HepG2 (cell line): ENCODE data around the gene MRPL20. TPM values are rescaled to one million over a fixed set of nuclear protein-coding genes. Genes with fewer than 3 reads are reported as not detected.

Experiments used
- AKAP8 ChIP-seq: sonication (generic); formaldehyde crosslinking; IDR thresholded peaks from 2 replicates; pipeline ENCODE4 v1.5.1; 2020; ENCODE audit warnings: mild to moderate bottlenecking, missing genetic modification reagents
- ATRX ChIP-seq: sonication (generic); formaldehyde crosslinking; IDR thresholded peaks from 2 replicates; pipeline ENCODE4 v1.4.0; 2020; ENCODE audit warnings: missing genetic modification reagents, borderline replicate concordance
- BRD4 ChIP-seq: sonication (generic); formaldehyde crosslinking; IDR thresholded peaks from 2 replicates; pipeline ENCODE4 v1.4.0; 2020; ENCODE audit warnings: missing genetic modification reagents
- CBX5 ChIP-seq: sonication (generic); formaldehyde crosslinking; IDR thresholded peaks from 2 replicates; pipeline ENCODE4 v1.4.0; 2020; ENCODE audit warnings: missing genetic modification reagents, borderline replicate concordance
- CEBPG ChIP-seq: IDR thresholded peaks from 2 replicates; pipeline ENCODE4 v1.6.1; 2016
- ELF3 ChIP-seq: IDR thresholded peaks from 2 replicates; pipeline ENCODE4 v1.6.1; 2016; ENCODE audit warnings: missing genetic modification reagents, missing compliant biosample characterization
- FOSL2 ChIP-seq: sonication (generic); formaldehyde crosslinking; IDR thresholded peaks from 2 replicates; pipeline ENCODE4 v1.4.0; 2020; ENCODE audit warnings: missing genetic modification reagents
- IKZF1 ChIP-seq: fragments of 450-650 bp; IDR thresholded peaks from 2 replicates; pipeline ENCODE4 v1.7.1; 2016
- KDM5A ChIP-seq: fragments of 200-600 bp; sonication (generic); IDR thresholded peaks from 2 replicates; pipeline ENCODE4 v1.7.0; 2018; ENCODE audit warnings: antibody characterized with exemption, mild to moderate bottlenecking, low read length, borderline replicate concordance
- MBNL3 ChIP-seq: fragments of 250-450 bp; sonication (Bioruptor Pico); conservative IDR thresholded peaks from 2 replicates; pipeline ENCODE4 v1.8.0; 2022; ENCODE audit warnings: mild to moderate bottlenecking, inconsistent platforms
- NR2C2 ChIP-seq: sonication (generic); formaldehyde crosslinking; IDR thresholded peaks from 2 replicates; pipeline ENCODE4 v1.4.0; 2020; ENCODE audit warnings: missing genetic modification reagents, mild to moderate bottlenecking, moderate library complexity, borderline replicate concordance
- NR2F2 ChIP-seq: IDR thresholded peaks from 2 replicates; pipeline ENCODE4 v1.6.1; 2012; ENCODE audit warnings: low read depth, inconsistent platforms, borderline replicate concordance
- PHF8 ChIP-seq: sonication (generic); formaldehyde crosslinking; IDR thresholded peaks from 2 replicates; pipeline ENCODE4 v1.5.0; 2020; ENCODE audit warnings: missing genetic modification reagents
- RAD21 ChIP-seq: fragments of 450-650 bp; formaldehyde crosslinking; IDR thresholded peaks from 2 replicates; pipeline ENCODE4 v1.5.0; 2020; ENCODE audit warnings: mild to moderate bottlenecking
- RBFOX2 ChIP-seq: fragments of 200-400 bp; formaldehyde crosslinking; IDR thresholded peaks from 2 replicates; pipeline ENCODE4 v1.6.1; 2017; ENCODE audit warnings: low read depth, mild to moderate bottlenecking, low read length
- SALL2 ChIP-seq: sonication (generic); formaldehyde crosslinking; IDR thresholded peaks from 2 replicates; pipeline ENCODE4 v1.8.1; 2023; ENCODE audit warnings: mild to moderate bottlenecking, missing genetic modification reagents, inconsistent platforms
- SMAD3 ChIP-seq: sonication (generic); formaldehyde crosslinking; IDR thresholded peaks from 2 replicates; pipeline ENCODE4 v1.4.0; 2020; ENCODE audit warnings: missing genetic modification reagents
- TAF1 ChIP-seq: sonication (generic); formaldehyde crosslinking; IDR thresholded peaks from 2 replicates; pipeline ENCODE4 v1.4.0; 2020; ENCODE audit warnings: missing genetic modification reagents
- YEATS4 ChIP-seq: sonication (generic); formaldehyde crosslinking; IDR thresholded peaks from 2 replicates; pipeline ENCODE4 v1.4.0; 2020; ENCODE audit warnings: missing genetic modification reagents, borderline replicate concordance
- ZNF124 ChIP-seq: sonication (generic); formaldehyde crosslinking; IDR thresholded peaks from 2 replicates; pipeline ENCODE4 v1.4.0; 2020; ENCODE audit warnings: missing genetic modification reagents
- ZNF33B ChIP-seq: sonication (generic); formaldehyde crosslinking; IDR thresholded peaks from 2 replicates; pipeline ENCODE4 v1.5.1; 2020; ENCODE audit warnings: mild to moderate bottlenecking, missing genetic modification reagents
- ZNF354B ChIP-seq: sonication (generic); formaldehyde crosslinking; IDR thresholded peaks from 2 replicates; pipeline ENCODE4 v1.8.0; 2022; ENCODE audit warnings: mild to moderate bottlenecking, missing genetic modification reagents
- ZNF552 ChIP-seq: sonication (generic); formaldehyde crosslinking; IDR thresholded peaks from 2 replicates; pipeline ENCODE4 v1.9.0; 2022; ENCODE audit warnings: missing genetic modification reagents, mild to moderate bottlenecking, borderline replicate concordance
- ZNF564 ChIP-seq: sonication (generic); formaldehyde crosslinking; IDR thresholded peaks from 2 replicates; pipeline ENCODE4 v1.8.1; 2023; ENCODE audit warnings: mild to moderate bottlenecking, missing genetic modification reagents
- ZNF652 ChIP-seq: IDR thresholded peaks from 2 replicates; pipeline ENCODE4 v1.6.1; 2016; ENCODE audit warnings: low read depth, borderline replicate concordance
- ZSCAN25 ChIP-seq: sonication (generic); formaldehyde crosslinking; IDR thresholded peaks from 2 replicates; pipeline ENCODE4 v1.8.0; 2022; ENCODE audit warnings: mild to moderate bottlenecking, missing genetic modification reagents
- polyA plus RNA-seq, 8 experiments: library from polyadenylated mRNA; depleted of rRNA in 3 of 8; stranded (reverse) in 7 of 8; unstranded in 1 of 8; fragments of >200 nt; fragmentation: Illumina TruSeq in 4 of 8; extraction: Trizol in 4 of 8; gene quantifications; 2 replicates each; pipeline versions ENCODE4 v1.2.1 to v1.2.3, GENCODE V29; 2011 to 2016; ENCODE audit warnings: low read depth in 4 of 8, missing spikeins in 1 of 8, mixed read lengths in 1 of 8; ENCODE audit not compliant: insufficient read depth in 1 of 8
- total RNA-seq, 5 experiments: library from RNA; depleted of rRNA; stranded (reverse); fragments of >200 nt; fragmentation: Illumina TruSeq; extraction: Trizol; gene quantifications; 2 replicates each; pipeline ENCODE4 v1.2.3, GENCODE V29; 2016; ENCODE audit warnings: low read depth in 1 of 5
- TF ChIP-seq, protein P1 (sequence below): sonication (generic); formaldehyde crosslinking; IDR thresholded peaks from 2 replicates; pipeline ENCODE4 v1.5.1; 2020; ENCODE audit warnings: missing genetic modification reagents, mild to moderate bottlenecking, borderline replicate concordance
- TF ChIP-seq, protein P2 (sequence below): IDR thresholded peaks from 2 replicates; pipeline ENCODE4 v1.6.1; 2018; ENCODE audit warnings: missing genetic modification reagents
- TF ChIP-seq, protein P3 (sequence below): sonication (generic); formaldehyde crosslinking; IDR thresholded peaks from 2 replicates; pipeline ENCODE4 v1.4.0; 2020; ENCODE audit warnings: missing genetic modification reagents, borderline replicate concordance

Gene MRPL20
- total and polyA plus RNA-seq, 2 of the 13 experiments (the other 11 are each of a cell fraction or from before 2014, with no cell fraction given), result 59.2 to 127 TPM

DNA sequence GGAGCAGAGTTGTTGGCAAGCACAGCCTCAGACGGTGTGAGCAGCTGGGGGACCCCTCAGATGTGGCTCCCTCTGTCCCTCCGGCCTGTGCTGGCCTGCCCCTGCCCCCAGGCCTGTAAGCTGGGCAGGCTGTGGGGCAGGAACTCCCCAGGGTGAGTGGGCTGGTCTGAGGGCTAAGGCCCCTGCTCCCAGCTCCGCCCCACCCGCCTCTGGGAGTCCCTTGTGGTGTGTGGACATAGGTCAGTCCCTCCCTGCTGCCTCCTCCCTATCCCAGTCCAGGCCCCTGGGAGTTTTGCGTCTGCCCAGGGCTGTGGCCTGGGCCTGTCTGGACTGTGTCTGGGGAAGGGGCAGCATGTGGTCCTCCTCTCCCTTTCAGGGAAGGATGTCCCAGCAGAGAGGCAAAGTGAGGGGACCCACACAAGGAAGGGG lies 24.8 kb upstream of the MRPL20 start (continued):
- TF ChIP-seq, protein P1, sequence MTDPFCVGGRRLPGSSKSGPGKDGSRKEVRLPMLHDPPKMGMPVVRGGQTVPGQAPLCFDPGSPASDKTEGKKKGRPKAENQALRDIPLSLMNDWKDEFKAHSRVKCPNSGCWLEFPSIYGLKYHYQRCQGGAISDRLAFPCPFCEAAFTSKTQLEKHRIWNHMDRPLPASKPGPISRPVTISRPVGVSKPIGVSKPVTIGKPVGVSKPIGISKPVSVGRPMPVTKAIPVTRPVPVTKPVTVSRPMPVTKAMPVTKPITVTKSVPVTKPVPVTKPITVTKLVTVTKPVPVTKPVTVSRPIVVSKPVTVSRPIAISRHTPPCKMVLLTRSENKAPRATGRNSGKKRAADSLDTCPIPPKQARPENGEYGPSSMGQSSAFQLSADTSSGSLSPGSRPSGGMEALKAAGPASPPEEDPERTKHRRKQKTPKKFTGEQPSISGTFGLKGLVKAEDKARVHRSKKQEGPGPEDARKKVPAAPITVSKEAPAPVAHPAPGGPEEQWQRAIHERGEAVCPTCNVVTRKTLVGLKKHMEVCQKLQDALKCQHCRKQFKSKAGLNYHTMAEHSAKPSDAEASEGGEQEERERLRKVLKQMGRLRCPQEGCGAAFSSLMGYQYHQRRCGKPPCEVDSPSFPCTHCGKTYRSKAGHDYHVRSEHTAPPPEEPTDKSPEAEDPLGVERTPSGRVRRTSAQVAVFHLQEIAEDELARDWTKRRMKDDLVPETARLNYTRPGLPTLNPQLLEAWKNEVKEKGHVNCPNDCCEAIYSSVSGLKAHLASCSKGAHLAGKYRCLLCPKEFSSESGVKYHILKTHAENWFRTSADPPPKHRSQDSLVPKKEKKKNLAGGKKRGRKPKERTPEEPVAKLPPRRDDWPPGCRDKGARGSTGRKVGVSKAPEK (CRISPR knock-in tag), result no peak; the same call in 1 of the 2 replicates
- TF ChIP-seq ZNF564 (CRISPR knock-in tag) (peak; percentile 76; the same call in 1 of the 2 replicates), SMAD3 (CRISPR knock-in tag) (no peak), KDM5A (no peak), RAD21 (peak; percentile 29; the same call in 1 of the 2 replicates), PHF8 (peak; percentile 72), MBNL3 (no peak), ATRX (CRISPR knock-in tag) (no peak), ZNF652 (CRISPR knock-in tag) (peak; percentile 32; the same call in 1 of the 2 replicates), CBX5 (CRISPR knock-in tag) (peak; percentile 82; the same call in 1 of the 2 replicates), SALL2 (peak; percentile 14; the same call in 1 of the 2 replicates), FOSL2 (peak; percentile 63), BRD4 (CRISPR knock-in tag) (peak; percentile 13; the same call in 1 of the 2 replicates), ZSCAN25 (peak; percentile 90), ELF3 (CRISPR knock-in tag) (peak; percentile 77), ZNF354B (CRISPR knock-in tag) (no peak), ZNF552 (no peak), IKZF1 (no peak), RBFOX2 (peak; percentile 83), ZNF124 (no peak; the same call in 1 of the 2 replicates), TAF1 (CRISPR knock-in tag) (peak; percentile 90), CEBPG (CRISPR knock-in tag) (peak; percentile 27; the same call in 1 of the 2 replicates), YEATS4 (peak; percentile 54), AKAP8 (CRISPR knock-in tag) (peak; percentile 97), NR2F2 (no peak), ZNF33B (CRISPR knock-in tag) (0 out of 2 replicates have a peak, but pooled peaks have one; percentile 65), NR2C2 (peak; percentile 68)
- TF ChIP-seq, protein P2, sequence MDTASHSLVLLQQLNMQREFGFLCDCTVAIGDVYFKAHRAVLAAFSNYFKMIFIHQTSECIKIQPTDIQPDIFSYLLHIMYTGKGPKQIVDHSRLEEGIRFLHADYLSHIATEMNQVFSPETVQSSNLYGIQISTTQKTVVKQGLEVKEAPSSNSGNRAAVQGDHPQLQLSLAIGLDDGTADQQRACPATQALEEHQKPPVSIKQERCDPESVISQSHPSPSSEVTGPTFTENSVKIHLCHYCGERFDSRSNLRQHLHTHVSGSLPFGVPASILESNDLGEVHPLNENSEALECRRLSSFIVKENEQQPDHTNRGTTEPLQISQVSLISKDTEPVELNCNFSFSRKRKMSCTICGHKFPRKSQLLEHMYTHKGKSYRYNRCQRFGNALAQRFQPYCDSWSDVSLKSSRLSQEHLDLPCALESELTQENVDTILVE (CRISPR knock-in tag), result peak; percentile 71
- TF ChIP-seq, protein P3, sequence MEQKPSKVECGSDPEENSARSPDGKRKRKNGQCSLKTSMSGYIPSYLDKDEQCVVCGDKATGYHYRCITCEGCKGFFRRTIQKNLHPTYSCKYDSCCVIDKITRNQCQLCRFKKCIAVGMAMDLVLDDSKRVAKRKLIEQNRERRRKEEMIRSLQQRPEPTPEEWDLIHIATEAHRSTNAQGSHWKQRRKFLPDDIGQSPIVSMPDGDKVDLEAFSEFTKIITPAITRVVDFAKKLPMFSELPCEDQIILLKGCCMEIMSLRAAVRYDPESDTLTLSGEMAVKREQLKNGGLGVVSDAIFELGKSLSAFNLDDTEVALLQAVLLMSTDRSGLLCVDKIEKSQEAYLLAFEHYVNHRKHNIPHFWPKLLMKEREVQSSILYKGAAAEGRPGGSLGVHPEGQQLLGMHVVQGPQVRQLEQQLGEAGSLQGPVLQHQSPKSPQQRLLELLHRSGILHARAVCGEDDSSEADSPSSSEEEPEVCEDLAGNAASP (CRISPR knock-in tag), result peak; percentile 71
